Psoas muscle (tissue), 8 donors: ENCODE results near the gene ARHGEF28. TPM values are rescaled to one million over a fixed set of nuclear protein-coding genes. Genes with fewer than 3 reads are reported as not detected.

Experiments
- ATAC-seq, 4 donors: fragments of 200-7000 bp; cut with Tn5 transposase; one replicate each; pipeline ENCODE4 v1.9.1; 2020; ENCODE audit warnings: moderate library complexity in 3 of 4, mild to moderate bottlenecking in 2 of 4
- DNase-seq, 2 donors: peaks; one replicate each; pipeline ENCODE4 v3.0.0-alpha.2; 2020
- H3K27ac ChIP-seq: fragments of 200-600 bp; one replicate; pipeline ENCODE4 v1.8.0; 2022
- H3K27me3 ChIP-seq, 3 donors: fragments of 200-600 bp in 1 of 3; one replicate each; pipeline versions ENCODE4 v1.6.1 to v1.8.0; 2013 to 2022; ENCODE audit warnings: low read length in 2 of 3, mild to moderate bottlenecking in 2 of 3, moderate library complexity in 1 of 3; ENCODE audit not compliant: insufficient read depth in 3 of 3
- H3K36me3 ChIP-seq, 2 donors: fragments of 200-600 bp in 1 of 2; one replicate each; pipeline versions ENCODE4 v1.6.1 to v1.8.0; 2013 to 2022; ENCODE audit warnings: low read depth in 1 of 2, mild to moderate bottlenecking in 1 of 2, moderate library complexity in 1 of 2; ENCODE audit not compliant: insufficient read depth in 1 of 2
- H3K4me1 ChIP-seq: fragments of 200-600 bp; one replicate; pipeline ENCODE4 v1.8.0; 2022
- H3K4me3 ChIP-seq: fragments of 200-600 bp; one replicate; pipeline ENCODE4 v1.8.0; 2022; ENCODE audit warnings: mild to moderate bottlenecking
- H3K9me3 ChIP-seq: fragments of 200-600 bp; one replicate; pipeline ENCODE4 v1.8.0; 2022
- WGBS, 3 donors: extraction: QIAGEN DNeasy Blood & Tissue Kit; methylation state at CpG; one replicate each; pipeline versions ENCODE4 v1.1.6 to v1.1.7; 2013; 5-methylcytosine and 5-hydroxymethylcytosine counted together
- intact Hi-C, 2 donors: fragments of 100-400 bp; cut with DNase I; formaldehyde crosslinking; loops; one replicate each; pipeline versions ENCODE4 v1.11.0 to v1.14.2; 2022
- polyA plus RNA-seq, 3 donors: library from polyadenylated mRNA; stranded (reverse); fragments of 200-250 nt; gene quantifications; one replicate each; pipeline ENCODE4 v1.2.3, GENCODE V29; 2013
- total RNA-seq, 4 donors: library from RNA; stranded (reverse); fragmentation: NEBNext Ultra II Directional in 2 of 4; extraction: Animal tissue kit (Norgen Biotek cat#: 25700) in 2 of 4; gene quantifications; one replicate each; pipeline versions ENCODE4 v1.2.1 to v1.2.4, GENCODE V29; 2021 to 2023
- TF ChIP-seq, protein P1 (sequence below): fragments of 200-600 bp; IDR thresholded peaks from one replicate; pipeline ENCODE4 v1.8.0; 2022; ENCODE audit warnings: antibody characterized with exemption
- donor health status: healthy with polysubstance abuse.
- donor health status: DM: no; HTN: no; CAD: no; lungs with moderate emphysema.
- donor health status: Bipolar disorder and iron deficiency.
- donor health status: healthy.
- donor health status: DM: yes; HTN: yes; CAD: no.
- donor health status: DM: no; HTN: no; CAD: no.
- donor health status: DM: no; HTN: no; CAD: no.
- donor health status: DM: yes; HTN: yes; CAD: no.

ARHGEF28 gene
- total and polyA plus RNA-seq, 7 donors: 0.39 to 1.3 (median 1.00) TPM

DNA sequence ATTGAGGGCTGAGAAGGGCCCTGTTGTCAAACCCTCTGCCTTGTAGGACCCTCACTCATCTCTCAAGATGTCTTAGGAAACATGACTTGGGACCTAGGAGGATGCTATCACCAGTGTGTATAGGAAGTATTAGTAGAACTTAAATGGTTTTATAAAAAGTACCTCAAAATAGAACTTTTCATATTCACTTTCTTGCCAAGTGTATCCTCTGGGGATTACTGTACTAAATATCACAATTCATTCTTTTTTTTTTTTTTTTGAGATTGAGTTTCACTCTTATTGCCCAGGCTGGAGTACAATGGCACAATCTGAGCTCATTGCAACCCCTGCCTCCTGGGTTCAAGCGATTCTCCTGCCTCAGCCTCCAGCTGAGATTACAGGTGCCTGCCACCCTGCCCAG, 56.2 kb downstream of the ARHGEF28 start:
- WGBS, 3 donors: 52 to 71% (median 57%) methylated on average over 1 of the region's 1 CpG
- Histone ChIP-seq H3K27ac (no peak overlapping the region), H3K4me1 (no peaks in the 10 kb centered on the region), H3K4me3 (no peak overlapping the region), H3K9me3 (no peaks in the 10 kb centered on the region), H3K36me3 (no peaks in the 10 kb centered on the region), H3K27me3 (no peaks in the 10 kb centered on the region)
- ATAC-seq (no peak), DNase-seq (no peak)
- TF ChIP-seq, protein P1, sequence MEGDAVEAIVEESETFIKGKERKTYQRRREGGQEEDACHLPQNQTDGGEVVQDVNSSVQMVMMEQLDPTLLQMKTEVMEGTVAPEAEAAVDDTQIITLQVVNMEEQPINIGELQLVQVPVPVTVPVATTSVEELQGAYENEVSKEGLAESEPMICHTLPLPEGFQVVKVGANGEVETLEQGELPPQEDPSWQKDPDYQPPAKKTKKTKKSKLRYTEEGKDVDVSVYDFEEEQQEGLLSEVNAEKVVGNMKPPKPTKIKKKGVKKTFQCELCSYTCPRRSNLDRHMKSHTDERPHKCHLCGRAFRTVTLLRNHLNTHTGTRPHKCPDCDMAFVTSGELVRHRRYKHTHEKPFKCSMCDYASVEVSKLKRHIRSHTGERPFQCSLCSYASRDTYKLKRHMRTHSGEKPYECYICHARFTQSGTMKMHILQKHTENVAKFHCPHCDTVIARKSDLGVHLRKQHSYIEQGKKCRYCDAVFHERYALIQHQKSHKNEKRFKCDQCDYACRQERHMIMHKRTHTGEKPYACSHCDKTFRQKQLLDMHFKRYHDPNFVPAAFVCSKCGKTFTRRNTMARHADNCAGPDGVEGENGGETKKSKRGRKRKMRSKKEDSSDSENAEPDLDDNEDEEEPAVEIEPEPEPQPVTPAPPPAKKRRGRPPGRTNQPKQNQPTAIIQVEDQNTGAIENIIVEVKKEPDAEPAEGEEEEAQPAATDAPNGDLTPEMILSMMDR: no peak
- intact Hi-C loops: no loop called here

DNA sequence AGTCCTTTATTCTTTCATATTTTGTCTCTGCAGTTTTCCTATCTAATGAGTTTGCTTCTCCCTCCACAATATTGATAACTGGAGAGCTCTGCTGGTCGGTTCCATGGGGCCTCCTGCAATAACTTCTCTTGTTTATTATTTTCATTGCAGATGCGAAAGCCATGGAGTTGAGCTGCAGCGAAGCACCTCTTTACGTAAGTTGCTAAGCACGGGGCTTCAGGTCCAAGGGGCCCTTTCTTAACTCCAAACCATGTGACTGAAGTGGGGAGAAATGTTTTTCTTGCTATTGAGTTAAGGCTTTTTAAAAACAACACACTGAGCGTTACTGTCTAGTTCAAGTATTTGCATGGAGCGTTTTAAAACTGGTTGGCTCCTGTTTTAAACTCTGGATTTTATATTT, 58.7 kb downstream of the ARHGEF28 start:
- ATAC-seq (no peak), DNase-seq (no peak)
- Histone ChIP-seq H3K36me3 (no peaks in the 10 kb centered on the region), H3K9me3 (no peaks in the 10 kb centered on the region), H3K27ac (no peak overlapping the region), H3K4me1 (no peaks in the 10 kb centered on the region), H3K27me3 (no peaks in the 10 kb centered on the region), H3K4me3 (no peak overlapping the region)
- TF ChIP-seq, protein P1: no peak
- WGBS, 3 donors: 77 to 92% (median 78%) methylated on average over 7 of the region's 7 CpGs
- intact Hi-C loops: no loop called here

DNA sequence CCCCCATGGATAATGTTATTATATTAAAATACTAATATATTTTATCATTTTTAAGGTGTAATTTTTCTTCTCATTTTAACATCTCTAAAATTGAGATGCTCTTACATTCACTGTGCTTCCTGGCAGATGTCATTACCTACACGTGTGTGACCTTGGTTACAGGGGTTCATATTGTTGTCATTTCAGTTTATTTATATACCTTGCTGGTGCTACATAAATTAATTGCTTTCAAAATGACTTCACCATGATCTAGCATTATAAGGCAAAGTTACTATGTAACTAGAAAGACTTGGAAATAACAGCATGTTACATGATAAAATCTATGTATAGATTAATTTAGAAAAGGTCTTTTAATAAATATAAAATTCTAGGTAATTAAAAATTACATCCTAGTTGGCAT, 60.9 kb downstream of the ARHGEF28 start:
- TF ChIP-seq, protein P1: no peak
- no peaks in the 10 kb centered on the region for H3K36me3 ChIP-seq
- H3K4me1 ChIP-seq: no peaks in the 10 kb centered on the region
- H3K27ac ChIP-seq: no peak overlapping the region
- WGBS, 3 donors: 44 to 45% (median 44%) methylated on average over 1 of the region's 1 CpG
- ATAC-seq (no peak), DNase-seq (no peak)
- no peaks in the 10 kb centered on the region for H3K27me3 ChIP-seq
- intact Hi-C loops: no loop called here
- H3K9me3 ChIP-seq: no peaks in the 10 kb centered on the region
- no peak overlapping the region for H3K4me3 ChIP-seq

DNA sequence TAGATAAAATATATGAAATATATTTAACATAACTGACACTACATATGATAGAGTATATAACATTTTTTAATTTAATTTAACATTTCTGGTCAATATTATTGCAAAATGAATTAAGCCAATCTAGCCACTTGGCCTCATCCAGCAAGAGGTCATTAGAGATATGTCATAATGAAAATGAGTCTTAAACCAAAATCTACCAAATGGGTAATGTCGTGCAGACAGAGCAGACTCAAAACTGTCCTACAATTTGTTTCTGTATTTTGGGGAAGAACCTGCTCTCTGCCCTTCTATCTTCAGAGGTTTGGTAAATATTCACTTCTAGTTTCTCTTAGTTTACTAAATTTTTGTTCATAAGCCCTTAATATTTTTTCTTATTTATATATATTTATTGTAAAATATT, 61.4 kb downstream of the ARHGEF28 start:
- DNase-seq: no peak
- Histone ChIP-seq H3K4me1 (no peaks in the 10 kb centered on the region), H3K4me3 (no peak overlapping the region), H3K9me3 (no peaks in the 10 kb centered on the region), H3K36me3 (no peaks in the 10 kb centered on the region), H3K27me3 (no peaks in the 10 kb centered on the region), H3K27ac (no peak overlapping the region)
- intact Hi-C loops: no loop called here
- 71 to 84% (median 82%) methylated on average over 1 of the region's 1 CpG for WGBS, 3 donors
- TF ChIP-seq, protein P1: no peak
- ATAC-seq: no peak

DNA sequence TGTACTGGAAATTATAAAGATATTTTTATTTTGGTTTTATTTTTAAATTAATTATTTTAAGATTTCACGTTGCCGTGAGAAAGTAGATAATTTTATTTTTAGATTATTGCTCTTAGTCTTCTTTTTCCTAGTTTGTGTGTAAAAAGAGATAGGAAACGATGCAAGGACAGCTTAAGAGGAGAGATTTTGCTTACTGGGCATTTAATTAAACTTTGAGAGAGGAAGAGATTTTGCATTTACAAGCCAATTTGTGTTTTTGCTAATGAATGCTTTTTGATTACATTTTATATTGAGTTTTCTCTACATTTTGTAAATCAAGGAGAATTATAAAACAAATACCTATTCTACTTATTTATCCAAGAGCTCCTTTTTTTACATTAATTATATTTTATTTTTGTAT, 64.0 kb downstream of the ARHGEF28 start:
- TF ChIP-seq, protein P1: no peak
- H3K27ac ChIP-seq: no peak overlapping the region
- intact Hi-C loops: loop anchor here in 1 of 2 donors (5.0 kb wide), 1 partner anchor 98 kb away; no protein-coding TSS in a partner anchor
- no peaks in the 10 kb centered on the region for H3K4me1 ChIP-seq
- H3K9me3 ChIP-seq: no peaks in the 10 kb centered on the region
- ATAC-seq (no peak), DNase-seq (no peak)
- H3K4me3 ChIP-seq: no peak overlapping the region
- H3K36me3 ChIP-seq: no peaks in the 10 kb centered on the region
- H3K27me3 ChIP-seq: no peaks in the 10 kb centered on the region
- WGBS, 3 donors: 72 to 91% (median 90%) methylated on average over 3 of the region's 3 CpGs
